Measurements from ENCODE around the gene FBXL15. TPM values are rescaled to one million over a fixed set of nuclear protein-coding genes. Genes with fewer than 3 reads are reported as not detected.

FBXL15 gene
- total RNA-seq, 1 donor from 2014 or later = 23.4 TPM

- H3K4me3 Mint-ChIP-seq (ENCODE audit: unreplicated experiment) = no peak overlapping the region
- H3K36me3 Mint-ChIP-seq (ENCODE audit: unreplicated experiment) = no peaks in the 10 kb centered on the region
- no peak for DNase-seq
- no peak for TF ChIP-seq CTCF (IDR thresholded peaks at IDR 0.05; ENCODE audit: partially characterized antibody, unreplicated experiment)
- H3K4me1 Mint-ChIP-seq (ENCODE audit: low read depth, unreplicated experiment) = no peaks in the 10 kb centered on the region
- H3K9me3 Mint-ChIP-seq (ENCODE audit: unreplicated experiment) = peaks cover 4% of the 10 kb centered on the region
- no peak overlapping the region for H3K27ac Mint-ChIP-seq (ENCODE audit: unreplicated experiment)
- H3K27me3 Mint-ChIP-seq (ENCODE audit: unreplicated experiment) = peaks cover 11% of the 10 kb centered on the region
Observed at GRCh38 chr10:102400076-102400475, 20.6 kb upstream of the FBXL15 start.

GRCh38 chr10:102400598-102401341 is 19.9 kb upstream of the FBXL15 start:
- no peak for TF ChIP-seq CTCF (IDR thresholded peaks at IDR 0.05; ENCODE audit: partially characterized antibody, unreplicated experiment)
- H3K36me3 Mint-ChIP-seq (ENCODE audit: unreplicated experiment) = no peaks in the 10 kb centered on the region
- no peak for DNase-seq
- H3K27me3 Mint-ChIP-seq (ENCODE audit: unreplicated experiment) = peaks cover 11% of the 10 kb centered on the region
- no peak overlapping the region for H3K27ac Mint-ChIP-seq (ENCODE audit: unreplicated experiment)
- no peak overlapping the region for H3K4me3 Mint-ChIP-seq (ENCODE audit: unreplicated experiment)
- H3K4me1 Mint-ChIP-seq (ENCODE audit: low read depth, unreplicated experiment) = no peaks in the 10 kb centered on the region
- H3K9me3 Mint-ChIP-seq (ENCODE audit: unreplicated experiment) = peaks cover 4% of the 10 kb centered on the region

GRCh38 chr10:102401342-102401654 is 19.3 kb upstream of the FBXL15 start:
- H3K36me3 Mint-ChIP-seq (ENCODE audit: unreplicated experiment) = no peaks in the 10 kb centered on the region

GRCh38 chr10:102401735-102402511 is 18.7 kb upstream of the FBXL15 start:
- no peak overlapping the region for H3K27ac Mint-ChIP-seq (ENCODE audit: unreplicated experiment)
- H3K36me3 Mint-ChIP-seq (ENCODE audit: unreplicated experiment) = no peaks in the 10 kb centered on the region
- peaks cover 6% of the 10 kb centered on the region for H3K27me3 Mint-ChIP-seq (ENCODE audit: unreplicated experiment)
- H3K4me1 Mint-ChIP-seq (ENCODE audit: low read depth, unreplicated experiment) = peaks cover 2% of the 10 kb centered on the region
- no peak for TF ChIP-seq CTCF (IDR thresholded peaks at IDR 0.05; ENCODE audit: partially characterized antibody, unreplicated experiment)
- no peak for DNase-seq
- H3K9me3 Mint-ChIP-seq (ENCODE audit: unreplicated experiment) = peaks cover 4% of the 10 kb centered on the region
- no peak overlapping the region for H3K4me3 Mint-ChIP-seq (ENCODE audit: unreplicated experiment)

More at GRCh38 chr10:102401342-102401654, 19.3 kb upstream of the FBXL15 start:
- no peak for DNase-seq
- Mint-ChIP-seq H3K4me1 (ENCODE audit: low read depth, unreplicated experiment) (no peaks in the 10 kb centered on the region), H3K27ac (ENCODE audit: unreplicated experiment) (no peak overlapping the region), H3K9me3 (ENCODE audit: unreplicated experiment) (peaks cover 4% of the 10 kb centered on the region), H3K4me3 (ENCODE audit: unreplicated experiment) (no peak overlapping the region), H3K27me3 (ENCODE audit: unreplicated experiment) (peaks cover 6% of the 10 kb centered on the region)
- TF ChIP-seq CTCF (IDR thresholded peaks at IDR 0.05; ENCODE audit: partially characterized antibody, unreplicated experiment) = no peak

- H3K4me1 Mint-ChIP-seq (ENCODE audit: low read depth, unreplicated experiment) = peaks cover 2% of the 10 kb centered on the region
- TF ChIP-seq CTCF (IDR thresholded peaks at IDR 0.05; ENCODE audit: partially characterized antibody, unreplicated experiment) = no peak
- peaks cover 6% of the 10 kb centered on the region for H3K27me3 Mint-ChIP-seq (ENCODE audit: unreplicated experiment)
- peaks cover 4% of the 10 kb centered on the region for H3K9me3 Mint-ChIP-seq (ENCODE audit: unreplicated experiment)
- no peak overlapping the region for H3K4me3 Mint-ChIP-seq (ENCODE audit: unreplicated experiment)
- no peaks in the 10 kb centered on the region for H3K36me3 Mint-ChIP-seq (ENCODE audit: unreplicated experiment)
- DNase-seq = no peak
- H3K27ac Mint-ChIP-seq (ENCODE audit: unreplicated experiment) = no peak overlapping the region
Observed at GRCh38 chr10:102402512-102402896, 18.1 kb upstream of the FBXL15 start.
